IPS DF 4.7 (cell line): ENCODE measurements around the gene FRRS1.
A peak's percentile ranks its signal among the peaks of the same experiment; 100 is the strongest.

Experiments used
- DNase-seq: peaks from one replicate; pipeline ENCODE4 v3.0.0-alpha.2; 2013; ENCODE audit warnings: low spot score; ENCODE audit errors: extremely low read depth

The FRRS1 gene

GRCh38 chr1:99731384-99731783, 35.1 kb downstream of the FRRS1 start:
- DNase-seq: no peak

DNA sequence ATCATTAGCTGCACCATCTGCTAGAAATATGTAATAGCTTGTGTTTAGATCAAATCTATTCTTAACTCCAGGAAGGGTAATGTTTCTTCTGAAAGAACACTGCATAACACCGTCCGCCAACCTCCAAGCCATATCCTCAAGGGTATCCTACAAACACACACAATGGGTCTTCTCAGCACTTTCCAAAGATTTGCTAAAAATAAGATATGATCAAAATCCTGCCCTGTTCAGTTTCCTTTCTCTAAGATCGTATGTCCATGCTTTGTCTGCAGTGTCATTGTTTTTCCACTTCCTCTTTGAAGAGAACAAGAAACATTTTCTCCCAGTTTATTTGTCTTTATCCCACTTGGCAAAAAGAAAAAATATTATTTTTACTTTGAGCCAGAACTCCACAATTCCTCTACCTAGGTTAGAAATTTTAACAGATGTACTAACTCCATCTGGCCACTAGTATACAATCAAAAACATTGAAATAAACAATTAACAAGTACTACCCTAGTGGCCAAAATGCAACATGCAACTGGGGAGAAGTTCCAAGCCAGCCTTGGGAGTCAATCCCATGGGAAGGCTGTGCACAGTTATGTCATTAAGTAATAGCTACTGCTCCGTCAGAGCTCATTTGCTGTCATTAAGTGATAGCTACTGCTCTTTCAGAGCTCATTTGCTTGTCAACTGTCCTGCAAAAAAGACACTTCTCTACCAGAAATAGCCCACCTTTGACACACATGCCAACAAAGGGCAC, 37.8 kb downstream of the FRRS1 start:
- no peak for DNase-seq

DNA sequence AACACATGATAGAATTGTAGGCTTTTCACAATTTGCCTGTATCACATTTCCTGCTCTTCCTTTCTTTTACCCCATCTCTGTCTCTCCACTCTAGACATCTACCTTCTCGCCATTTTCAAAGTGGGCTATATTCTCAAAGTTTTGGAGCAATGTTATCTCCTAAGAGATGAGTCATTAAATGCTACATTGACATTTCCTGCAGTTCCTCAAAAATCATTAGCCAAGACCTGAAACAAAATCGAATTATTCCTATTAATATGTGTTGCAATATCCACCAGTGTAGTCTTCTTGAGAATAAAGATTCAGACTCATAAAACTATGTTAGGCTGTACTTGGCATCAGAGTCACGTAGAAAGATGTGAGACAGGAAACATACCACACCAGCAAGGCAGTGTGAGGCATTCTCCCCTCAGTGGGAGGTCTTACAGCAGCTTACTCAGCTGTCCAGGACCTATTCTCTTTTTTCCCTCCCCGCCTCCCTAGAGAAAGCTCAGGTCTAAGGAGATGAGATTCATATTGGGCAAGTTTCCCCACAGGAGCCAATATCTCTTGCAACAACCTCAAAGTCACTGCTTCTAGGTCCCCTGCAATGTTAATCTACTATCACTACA, 38.8 kb downstream of the FRRS1 start:
- no peak for DNase-seq

DNA sequence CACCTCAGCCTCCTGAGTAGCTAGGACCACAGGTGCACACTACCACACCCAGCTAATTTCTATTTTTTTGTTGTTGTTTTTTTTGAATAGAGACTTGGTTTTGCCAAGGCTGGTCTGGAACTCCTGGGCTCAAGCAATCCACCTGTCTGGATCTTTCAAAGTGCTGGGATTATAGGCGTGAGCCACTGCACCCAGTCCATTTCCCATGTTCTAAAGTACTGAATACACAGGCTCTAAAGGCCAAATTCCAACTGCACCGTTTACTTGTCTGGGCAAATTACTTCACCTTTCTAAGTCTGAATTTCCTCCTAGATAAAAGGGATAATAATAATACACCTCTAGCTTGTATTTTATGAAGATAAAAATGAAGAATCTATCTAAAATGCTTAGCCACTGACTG, 39.6 kb downstream of the FRRS1 start:
- no peak for DNase-seq

GRCh38 chr1:99726407-99726806, 40.0 kb downstream of the FRRS1 start:
- no peak for DNase-seq

DNA sequence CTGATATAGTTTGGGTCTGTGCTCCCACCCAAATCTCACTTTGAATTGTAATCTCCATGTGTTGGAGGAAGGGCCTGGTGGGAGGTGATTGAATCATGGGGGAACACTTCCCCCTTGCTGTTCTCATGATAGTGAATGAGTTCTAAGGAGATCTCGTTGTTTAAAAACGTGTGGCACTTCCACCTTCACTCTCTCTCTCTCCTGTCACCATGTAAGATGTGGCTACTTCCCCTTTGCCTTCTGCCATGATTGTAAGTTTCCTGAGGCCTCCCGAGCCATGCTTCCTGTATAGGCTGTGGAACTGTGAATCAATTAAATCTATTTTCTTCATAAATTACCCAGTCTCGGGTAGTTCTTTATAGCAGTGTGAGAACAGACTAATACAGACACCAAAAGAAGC, 40.4 kb downstream of the FRRS1 start:
- DNase-seq: no peak

GRCh38 chr1:99723251-99723650, 43.2 kb downstream of the FRRS1 start:
- DNase-seq: no peak

DNA sequence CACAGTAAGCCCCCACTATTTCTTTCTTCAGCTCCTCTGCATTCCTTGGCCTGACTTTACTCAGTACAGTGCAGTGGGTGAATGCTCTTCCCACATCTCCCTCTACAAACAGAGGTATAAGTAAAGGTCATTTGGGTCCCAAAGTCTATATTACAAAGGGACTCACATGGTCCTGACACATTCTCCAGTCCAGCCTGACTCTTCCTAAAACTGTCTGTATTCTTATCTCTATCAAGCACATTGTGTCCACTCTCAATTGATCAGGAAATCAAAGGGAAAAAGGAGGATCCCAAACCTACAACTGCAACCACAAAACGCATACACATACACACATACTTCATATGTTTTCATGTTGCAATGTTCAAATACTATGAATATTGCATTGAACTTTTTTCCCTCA, 49.4 kb downstream of the FRRS1 start:
- DNase-seq: no peak

DNA sequence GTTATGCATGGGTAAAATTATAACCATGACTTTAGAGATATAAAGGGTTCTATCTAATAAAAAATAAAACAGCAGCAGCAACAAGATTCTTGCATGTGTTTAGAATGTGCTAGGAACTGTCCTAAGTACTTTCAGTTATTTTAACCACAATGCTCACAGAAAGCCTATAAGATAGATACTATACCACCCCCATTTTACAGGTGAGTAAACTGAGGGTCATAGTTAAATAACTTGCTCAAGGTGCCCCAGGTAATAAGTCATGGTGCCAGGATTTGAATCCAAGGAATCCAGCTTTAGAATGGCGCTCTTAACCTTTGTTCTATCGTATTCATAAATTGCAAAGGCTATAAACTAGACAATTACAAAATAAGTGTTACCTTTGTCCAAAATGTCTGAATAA, 53.4 kb downstream of the FRRS1 start:
- no peak for DNase-seq

GRCh38 chr1:99710994-99711393, 55.4 kb downstream of the FRRS1 start:
- DNase-seq: no peak

GRCh38 chr1:99707535-99708142, 58.8 kb downstream of the FRRS1 start:
- DNase-seq: no peak

DNA sequence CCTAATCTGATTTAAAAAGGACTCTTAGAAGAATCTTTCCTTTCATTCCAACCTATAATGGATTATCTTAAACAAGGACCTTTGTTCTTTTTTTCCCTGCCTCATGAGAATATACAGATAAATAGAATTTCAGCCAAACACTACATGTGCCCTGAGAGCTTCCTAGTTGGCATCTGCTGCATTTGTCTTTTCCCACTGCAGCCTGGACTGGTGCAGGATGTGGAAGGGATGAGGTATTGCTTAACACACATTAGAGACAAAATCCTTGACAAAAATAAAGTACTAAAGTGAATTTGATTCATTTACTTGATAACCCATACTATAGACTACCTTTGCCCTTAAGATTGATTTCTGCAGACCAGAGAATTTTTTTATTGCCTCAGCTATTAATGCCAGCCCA, 61.0 kb downstream of the FRRS1 start:
- no peak for DNase-seq

DNA sequence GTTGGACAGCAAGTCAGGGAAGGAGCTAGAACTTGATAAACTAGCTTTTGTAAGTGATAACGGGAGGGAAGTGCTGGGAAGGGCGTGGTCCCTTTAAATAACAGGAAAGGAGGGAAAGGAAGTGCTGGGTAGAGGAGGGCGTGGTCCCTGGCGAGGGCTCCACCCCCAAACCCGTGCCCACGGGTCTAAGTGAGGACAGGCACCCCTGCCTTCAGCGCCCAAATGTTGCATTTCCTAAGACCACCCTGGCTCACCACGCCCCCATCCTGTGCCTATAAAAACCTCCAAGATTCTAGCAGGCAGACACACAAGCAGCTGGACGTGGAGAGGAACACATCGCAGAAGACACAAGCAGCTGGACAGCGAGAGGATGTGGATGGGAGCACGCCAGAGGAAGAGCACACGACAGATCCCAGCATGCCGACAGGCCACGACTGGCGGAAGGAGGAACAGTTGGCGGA, 62.0 kb downstream of the FRRS1 start:
- no peak for DNase-seq

DNA sequence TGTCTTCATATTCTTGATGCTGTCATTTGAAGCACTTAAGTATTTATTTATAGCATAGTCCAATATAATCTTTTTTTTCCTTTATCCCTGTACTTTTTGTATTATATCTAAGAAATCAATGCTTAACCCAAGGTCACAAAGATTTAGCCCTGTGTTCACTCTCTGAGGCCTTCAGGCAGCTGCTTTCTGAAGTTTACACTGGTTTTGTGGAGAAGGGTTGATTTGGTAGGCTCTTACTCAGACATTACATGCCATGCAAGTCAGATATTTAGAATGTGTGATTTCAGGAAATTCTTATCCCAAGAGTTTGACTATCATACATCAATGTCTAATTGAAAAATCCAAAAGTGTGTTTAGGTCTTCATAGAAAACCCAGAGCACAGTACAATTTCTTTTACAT, 64.2 kb downstream of the FRRS1 start:
- DNase-seq: no peak

DNA sequence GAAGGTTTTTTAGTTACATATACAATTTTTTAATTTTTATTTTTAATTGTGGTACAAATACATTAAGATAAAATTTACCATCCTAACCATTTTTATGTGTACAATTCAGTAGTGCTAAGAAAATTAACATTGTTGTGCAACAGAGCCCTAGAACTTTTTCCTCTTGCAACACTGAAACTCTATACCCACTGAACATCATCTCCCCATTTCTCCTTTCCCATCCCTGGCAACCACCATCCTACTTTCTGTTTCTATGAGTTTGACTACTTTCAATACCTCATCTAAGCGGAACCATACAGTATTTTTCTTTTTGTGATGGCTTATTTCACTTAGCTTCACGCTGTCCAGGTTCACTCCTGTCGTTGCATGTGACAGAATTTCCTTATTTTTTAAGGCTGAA, 66.4 kb downstream of the FRRS1 start:
- DNase-seq: no peak

DNA sequence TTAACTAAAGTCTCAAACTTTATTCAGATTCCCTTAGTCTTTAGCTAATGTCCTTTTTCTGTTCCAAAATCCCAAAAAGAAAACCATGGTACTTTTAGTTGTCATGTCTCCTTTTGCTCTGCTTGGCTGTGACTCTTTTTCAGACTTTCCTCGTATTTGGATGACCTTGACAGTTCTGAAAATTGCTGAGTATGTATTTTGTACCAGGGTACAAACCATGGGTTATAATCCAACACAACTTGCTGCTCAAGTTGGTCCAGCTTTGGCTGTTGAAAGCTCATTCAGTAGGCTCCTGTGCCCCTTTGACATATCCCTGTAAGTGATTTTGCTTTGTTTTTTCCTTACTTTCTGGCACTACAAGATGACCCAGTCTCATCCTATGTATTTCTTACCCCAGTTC, 68.9 kb downstream of the FRRS1 start:
- no peak for DNase-seq

DNA sequence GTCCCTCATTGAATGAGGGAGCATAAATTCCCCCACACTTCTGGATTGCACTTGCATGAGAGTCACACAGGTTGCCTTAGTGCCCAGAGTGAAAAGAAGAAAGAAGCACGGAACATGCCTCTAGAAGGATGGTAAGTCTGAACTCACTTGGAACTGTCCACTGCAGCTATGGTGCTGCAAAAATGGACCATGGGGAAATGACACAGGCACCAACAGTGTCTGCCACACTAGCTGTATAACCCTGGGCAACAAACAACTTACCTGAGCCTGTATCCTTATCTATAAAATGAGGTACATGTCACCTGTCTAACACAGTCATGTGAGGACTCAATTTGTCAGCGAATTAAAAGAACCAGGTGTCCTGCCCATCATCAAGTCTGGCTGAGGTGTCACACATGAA, 69.8 kb downstream of the FRRS1 start:
- DNase-seq: no peak

GRCh38 chr1:99691175-99691574, 75.3 kb downstream of the FRRS1 start:
- no peak for DNase-seq

- DNase-seq: peak; percentile 9
Measured at GRCh38 chr1:99685516-99686180, 80.8 kb downstream of the FRRS1 start.

- no peak for DNase-seq
Measured at GRCh38 chr1:99682291-99682751, 84.1 kb downstream of the FRRS1 start.

DNA sequence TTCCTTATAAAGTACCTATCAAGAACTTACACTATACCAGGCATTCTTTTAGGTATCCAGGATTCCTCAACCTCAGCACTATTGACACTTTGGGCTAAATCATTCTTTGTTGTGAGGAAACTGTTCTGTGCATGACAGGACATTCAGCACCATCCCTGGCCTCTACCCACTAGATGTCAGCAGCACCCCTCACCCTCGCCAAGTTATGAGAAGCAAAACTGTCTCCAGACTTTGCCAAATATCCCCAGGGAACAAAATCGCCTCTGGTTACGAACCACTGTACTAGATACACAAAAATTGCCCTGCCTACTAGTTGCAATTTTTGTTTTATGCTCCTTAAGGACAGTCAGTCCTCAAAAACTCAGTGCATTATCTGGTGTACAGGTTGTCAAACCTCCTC, 84.9 kb downstream of the FRRS1 start:
- DNase-seq: no peak

DNA sequence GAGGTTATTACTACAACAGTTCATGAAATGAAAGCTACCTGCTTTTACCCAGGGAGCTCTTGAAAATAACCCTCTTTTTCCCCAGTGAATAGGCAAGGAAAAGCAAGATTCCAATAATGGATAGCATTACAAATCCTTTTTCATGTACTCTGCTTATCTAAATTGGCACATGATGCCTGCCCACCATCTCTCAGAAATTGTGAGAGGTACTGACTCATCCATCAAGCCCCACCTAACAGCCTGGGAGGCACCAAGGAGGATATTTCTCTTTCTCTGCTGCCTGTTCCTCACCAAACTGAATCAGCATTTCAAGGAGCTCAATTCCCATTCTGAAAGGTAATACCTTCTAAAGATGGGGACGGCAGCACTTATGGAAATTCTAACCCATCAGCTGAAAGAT, 86.2 kb downstream of the FRRS1 start:
- DNase-seq: no peak
